Measurements from ENCODE around the gene AOC2. TPM values are rescaled to one million over a fixed set of nuclear protein-coding genes. Genes with fewer than 3 reads are reported as not detected.
"Not testable (repeated sequence)": the region's sequence is repeated elsewhere in the genome, so short reads cannot be mapped to it uniquely, and the experiment has no call there.

The AOC2 gene
- total RNA-seq, 1 donor from 2014 or later: 0.44 TPM

DNA sequence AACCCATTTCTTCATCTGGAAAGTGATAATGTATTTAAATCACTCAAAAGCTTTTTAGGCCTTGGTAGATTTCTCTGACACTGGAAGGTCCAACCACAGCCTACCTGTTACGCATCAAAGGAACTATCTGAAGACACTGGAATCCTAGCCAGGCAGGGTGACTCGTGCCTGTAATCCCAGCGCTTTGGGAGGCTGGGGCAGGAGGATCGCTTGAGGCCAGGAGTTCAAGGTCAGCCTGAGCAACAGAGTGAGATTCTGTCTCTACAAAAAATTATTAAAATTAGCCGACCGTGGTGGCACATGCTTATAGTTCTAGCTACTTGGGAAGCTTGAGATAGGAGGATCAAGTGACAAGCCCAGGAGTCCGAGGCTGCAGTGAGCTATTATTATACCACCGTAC is 37.8 kb downstream of the AOC2 start:
- ATAC-seq: no peak

- no peak for ATAC-seq
Observed at GRCh38 chr17:42883802-42884558, 39.6 kb downstream of the AOC2 start.

DNA sequence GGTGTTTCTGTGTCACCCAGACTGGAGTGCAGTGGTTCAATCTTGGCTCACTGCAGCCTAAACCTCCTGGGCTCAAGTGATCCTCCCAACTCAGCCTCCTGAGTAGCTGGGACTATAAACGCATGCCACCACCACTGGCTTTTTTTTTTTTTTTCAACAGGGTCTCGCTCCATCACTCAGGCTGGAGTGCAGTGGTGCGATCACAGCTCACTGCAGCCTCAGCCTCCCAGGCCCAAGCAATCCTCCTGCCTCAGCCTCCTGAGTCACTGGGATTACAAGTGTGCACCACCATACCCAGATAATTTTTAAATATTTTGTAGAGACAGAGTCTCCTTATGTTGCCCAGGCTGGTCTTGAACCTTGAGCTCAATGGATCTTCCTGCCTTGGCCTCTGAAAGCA is 41.4 kb downstream of the AOC2 start:
- ATAC-seq: not testable (repeated sequence)

DNA sequence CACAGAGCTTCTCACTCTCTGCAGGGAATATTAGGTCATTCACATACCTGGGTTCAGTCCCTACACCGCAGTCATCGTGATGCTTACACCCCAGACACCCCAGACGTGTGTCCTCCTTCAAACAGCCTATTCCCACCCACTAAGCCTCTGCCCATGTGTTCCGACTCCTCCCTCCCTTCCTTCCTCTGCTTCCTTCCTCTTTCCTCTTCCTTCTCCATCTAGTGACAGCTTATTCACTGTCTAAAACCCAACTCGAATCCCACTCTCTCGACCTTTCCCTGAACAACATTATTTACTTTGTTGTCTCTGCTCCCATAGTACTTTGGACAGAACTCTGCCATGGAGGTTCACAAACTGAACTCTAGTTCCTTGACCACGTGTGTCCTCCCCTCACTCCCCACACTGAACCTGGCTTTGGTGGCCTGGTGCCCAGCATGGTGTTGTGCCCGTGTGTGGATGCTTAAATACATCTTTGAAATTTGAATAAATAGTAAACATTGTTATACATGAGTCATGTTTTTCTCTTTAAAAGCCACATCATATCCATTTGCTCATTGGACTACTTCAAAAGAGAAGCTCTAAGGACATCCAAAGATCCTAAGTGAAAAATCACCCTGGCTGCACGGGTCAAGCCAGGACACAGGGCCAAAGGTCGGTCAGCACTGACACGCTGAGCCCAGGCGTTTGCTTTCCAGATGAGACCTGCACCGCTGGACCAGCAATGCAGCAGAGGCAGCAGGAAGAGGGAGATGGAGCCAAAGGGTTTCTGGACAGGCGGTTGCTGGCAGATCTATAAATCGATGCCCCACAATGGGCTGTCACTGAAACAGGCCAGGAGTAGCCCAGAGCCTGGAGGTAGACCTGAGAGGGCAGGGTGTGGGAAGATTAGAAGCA is 42.1 kb downstream of the AOC2 start:
- ATAC-seq: no peak

- ATAC-seq: no peak
Observed at GRCh38 chr17:42889809-42890208, 45.4 kb downstream of the AOC2 start.

DNA sequence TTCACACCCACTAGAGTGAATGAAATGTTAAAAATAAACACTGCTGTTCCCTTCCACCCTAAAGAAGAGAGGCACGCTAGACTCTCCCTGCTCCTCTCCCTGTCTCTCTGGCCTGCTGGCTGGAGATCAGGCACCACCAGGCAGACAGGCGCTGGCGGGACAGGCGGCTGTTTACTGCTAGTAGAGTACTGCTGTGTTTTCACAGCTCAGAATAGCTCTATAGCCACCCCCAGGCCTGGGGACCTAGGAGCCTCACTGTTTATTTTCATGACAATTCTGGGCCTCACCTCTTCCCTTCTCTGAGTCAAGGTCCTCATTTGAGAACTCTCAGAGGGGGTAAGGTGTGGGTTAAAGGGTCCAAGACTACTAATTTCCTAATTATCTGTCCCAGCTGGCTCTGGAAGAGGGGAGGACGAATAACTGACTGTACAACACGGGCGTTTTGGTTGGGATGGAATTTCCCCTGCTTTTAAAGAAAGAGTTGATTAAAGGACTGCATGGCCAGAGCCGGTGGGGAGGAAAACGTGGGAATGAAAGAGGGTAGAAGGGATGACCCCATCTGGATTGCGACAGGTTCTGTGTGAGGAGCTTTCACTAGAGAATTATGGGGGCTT is 47.3 kb downstream of the AOC2 start:
- no peak for ATAC-seq

DNA sequence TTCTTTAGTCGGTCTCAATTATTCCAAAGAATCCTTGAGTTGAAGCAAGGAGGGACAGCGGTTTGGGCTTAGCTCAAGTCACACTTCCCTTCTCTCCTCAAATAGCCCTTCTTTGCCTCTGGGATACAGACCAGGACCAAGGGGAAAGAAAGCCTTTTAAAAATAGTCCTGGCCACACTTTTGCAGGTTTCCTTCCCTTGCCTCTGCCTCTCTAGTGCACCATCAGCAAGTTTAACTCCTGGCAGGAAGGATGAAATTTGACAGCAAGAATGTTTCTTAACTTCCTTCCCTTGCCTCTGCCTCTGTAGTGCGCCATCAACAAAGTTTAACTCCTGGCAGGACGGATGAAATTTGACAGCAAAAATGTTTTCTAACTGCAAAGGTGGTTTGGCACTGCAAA is 49.0 kb downstream of the AOC2 start:
- ATAC-seq: no peak

GRCh38 chr17:42894283-42895184 is 50.2 kb downstream of the AOC2 start:
- no peak for ATAC-seq

DNA sequence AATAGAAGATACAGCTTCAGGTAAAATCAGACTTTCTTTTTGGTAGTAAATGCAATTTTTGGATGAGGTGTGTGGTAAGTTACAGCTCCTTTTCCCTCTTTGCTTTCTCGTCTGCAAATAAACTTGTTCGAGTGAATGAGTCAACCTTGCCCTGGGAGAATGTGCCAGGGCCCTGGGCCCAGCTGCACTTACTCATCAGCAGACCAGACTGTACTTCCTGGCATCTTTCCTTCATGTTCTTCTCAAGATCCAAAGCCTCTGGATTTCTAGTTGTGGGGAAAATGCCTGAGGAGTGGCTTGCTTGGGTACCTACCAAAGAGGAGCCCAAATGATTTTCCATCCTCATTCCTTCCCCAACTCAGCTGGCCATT is 50.8 kb downstream of the AOC2 start:
- peak; percentile 80 for ATAC-seq

DNA sequence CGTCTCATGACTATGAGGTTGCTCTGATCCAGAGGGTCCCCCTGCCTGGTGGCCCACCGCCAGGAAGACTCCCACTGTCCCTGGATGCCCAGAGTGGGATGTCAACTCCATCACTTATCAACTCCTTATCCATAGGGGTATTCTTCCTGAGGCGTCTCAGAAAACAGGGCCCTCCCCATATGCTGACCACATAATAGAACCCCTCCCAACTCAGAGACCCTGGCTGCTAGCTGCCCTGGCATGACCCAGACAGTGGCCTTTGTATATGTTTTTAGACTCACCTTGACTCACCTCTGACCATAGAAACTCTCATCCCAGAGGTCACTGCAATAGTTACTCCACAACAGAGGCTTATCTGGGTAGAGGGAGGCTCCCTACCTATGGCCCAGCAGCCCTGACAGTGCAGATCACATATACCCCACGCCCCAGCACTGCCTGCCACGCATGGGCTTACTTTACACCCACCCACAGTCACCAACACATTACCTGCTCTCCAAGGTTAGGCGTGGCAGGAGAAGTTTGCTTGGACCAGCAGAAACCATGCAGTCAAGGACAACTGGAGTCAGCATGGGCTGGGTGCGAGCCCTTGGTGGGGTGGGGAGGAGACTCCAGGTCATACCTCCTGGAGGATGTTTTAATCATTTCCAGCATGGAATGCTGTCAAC is 53.9 kb downstream of the AOC2 start:
- ATAC-seq: no peak

GRCh38 chr17:42899981-42900380 is 55.6 kb downstream of the AOC2 start:
- not testable (repeated sequence) for ATAC-seq

Other genes with a start within 250 kb of the AOC2 start
- 53.6 TPM for gene RETREG3, start 235.2 kb upstream of the AOC2 start, total RNA-seq
- 44.4 TPM for gene TUBG1, start 234.9 kb upstream of the AOC2 start, total RNA-seq
- 7.3 TPM for gene TUBG2, start 185.3 kb upstream of the AOC2 start, total RNA-seq
- gene PLEKHH3, start 167.6 kb upstream of the AOC2 start, total RNA-seq: 49.6 TPM
- gene CCR10, start 162.7 kb upstream of the AOC2 start, total RNA-seq: not detected
- 1.3 TPM for gene CNTNAP1, start 162.0 kb upstream of the AOC2 start, total RNA-seq
- gene EZH1, start 99.5 kb upstream of the AOC2 start, total RNA-seq: 14.4 TPM
- 4.5 TPM for gene RAMP2, start 83.4 kb upstream of the AOC2 start, total RNA-seq
- gene VPS25, start 71.1 kb upstream of the AOC2 start, total RNA-seq: 70.9 TPM
- 0.40 TPM for gene WNK4, start 64.0 kb upstream of the AOC2 start, total RNA-seq
- gene COA3, start 45.9 kb upstream of the AOC2 start, total RNA-seq: 104 TPM
- not detected for gene CNTD1, start 45.7 kb upstream of the AOC2 start, total RNA-seq
- 77.2 TPM for gene BECN1, start 20.3 kb upstream of the AOC2 start, total RNA-seq
- 96.6 TPM for gene PSME3, start 11.2 kb upstream of the AOC2 start, total RNA-seq
- gene AOC3, start 6.6 kb downstream of the AOC2 start, total RNA-seq: 5.7 TPM
- gene G6PC1, start 56.2 kb downstream of the AOC2 start, total RNA-seq: not detected
- 17.8 TPM for gene AARSD1, start 119.9 kb downstream of the AOC2 start, total RNA-seq
- gene PTGES3L, start 135.5 kb downstream of the AOC2 start, total RNA-seq: 0.28 TPM
- 5.8 TPM for gene RUNDC1, start 136.0 kb downstream of the AOC2 start, total RNA-seq
- gene RPL27, start 153.8 kb downstream of the AOC2 start, total RNA-seq: 1,265 TPM
- 7.7 TPM for gene IFI35, start 162.2 kb downstream of the AOC2 start, total RNA-seq
- 83.5 TPM for gene VAT1, start 177.8 kb downstream of the AOC2 start, total RNA-seq
- gene RND2, start 180.7 kb downstream of the AOC2 start, total RNA-seq: 0.16 TPM